ENCODE measurements around the gene SAP130. TPM values are rescaled to one million over a fixed set of nuclear protein-coding genes. Genes with fewer than 3 reads are reported as not detected.
A peak's percentile ranks its signal among the peaks of the same experiment; 100 is the strongest.

SAP130 gene
- total and polyA plus RNA-seq, 2 donors: 5.5 to 13.0 TPM

DNA sequence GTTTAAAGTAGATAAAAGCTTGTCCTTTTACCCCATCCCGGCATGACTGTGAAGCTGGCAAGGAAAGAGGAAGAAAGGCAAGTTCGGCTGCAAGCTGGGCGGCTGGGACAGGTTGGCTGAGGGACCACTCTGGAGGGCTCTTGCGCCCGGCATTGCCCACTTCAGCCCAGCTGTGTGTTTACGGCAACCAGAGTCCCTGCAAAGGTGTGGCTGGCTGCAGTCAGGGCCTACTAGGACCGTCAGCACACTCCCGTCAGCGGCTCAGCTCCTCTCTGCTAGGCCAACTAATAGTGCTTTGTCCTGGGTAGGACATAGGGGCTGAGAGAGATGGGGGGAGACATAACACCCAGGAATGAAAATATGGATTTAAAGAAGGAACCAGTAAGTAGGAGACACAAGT is 11.7 kb upstream of the SAP130 start:
- no peak overlapping the region for H3K4me3 ChIP-seq (ENCODE audit: low read depth, low read length)
- H3K36me3 ChIP-seq (ENCODE audit: insufficient read depth): no peaks in the 10 kb centered on the region
- H3K27ac ChIP-seq (ENCODE audit: low read depth): no peak overlapping the region
- 85% methylated on average over 9 of the region's 9 CpGs for WGBS
- H3K4me1 ChIP-seq (ENCODE audit: insufficient read depth): no peaks in the 10 kb centered on the region
- DNase-seq (ENCODE audit: extremely low spot score): no peak

DNA sequence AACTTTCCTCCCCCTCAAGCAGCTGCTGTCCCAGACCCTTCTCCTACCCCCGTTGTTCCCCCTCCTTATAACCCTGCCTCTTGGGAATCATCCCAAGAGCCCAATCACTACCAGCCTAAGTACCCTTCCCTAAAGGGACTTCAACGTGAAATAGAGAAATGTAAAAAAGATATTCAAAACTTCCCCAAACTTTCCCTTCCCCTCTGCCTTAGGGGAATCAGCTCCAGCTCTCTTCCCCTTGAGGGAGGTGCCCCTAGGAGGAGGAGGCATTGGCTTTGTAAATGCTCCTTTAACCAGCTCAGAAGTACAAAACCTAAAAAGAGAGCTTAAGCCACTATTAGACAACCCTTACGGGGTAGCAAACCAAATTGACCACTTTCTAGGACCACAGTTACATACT is 10.6 kb upstream of the SAP130 start:
- Histone ChIP-seq H3K27ac (ENCODE audit: low read depth) (no peak overlapping the region), H3K4me3 (ENCODE audit: low read depth, low read length) (no peak overlapping the region), H3K36me3 (ENCODE audit: insufficient read depth) (no peaks in the 10 kb centered on the region), H3K4me1 (ENCODE audit: insufficient read depth) (no peaks in the 10 kb centered on the region)
- DNase-seq (ENCODE audit: extremely low spot score): no peak
- 75% methylated on average over 3 of the region's 3 CpGs for WGBS

DNA sequence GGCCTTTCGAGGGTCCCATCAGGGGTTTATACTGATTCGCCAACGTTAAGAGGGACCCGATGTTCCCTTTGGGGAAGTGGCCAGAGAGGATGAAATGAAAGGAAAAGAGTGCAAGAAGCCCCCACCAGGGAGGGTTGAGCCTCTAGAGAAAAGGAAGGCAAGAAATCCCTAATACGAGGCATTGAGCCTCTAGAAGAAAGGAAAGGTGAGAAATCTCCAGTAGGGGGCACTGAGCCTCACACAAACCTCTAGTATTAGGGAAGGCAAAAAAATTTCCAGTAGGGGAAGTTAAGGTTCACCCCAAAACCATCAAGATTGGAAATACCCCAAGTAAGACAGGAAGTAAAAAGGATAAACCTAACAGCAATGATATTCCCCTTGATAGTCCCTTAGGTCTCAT is 9.8 kb upstream of the SAP130 start:
- Histone ChIP-seq H3K27ac (ENCODE audit: low read depth) (no peak overlapping the region), H3K36me3 (ENCODE audit: insufficient read depth) (no peaks in the 10 kb centered on the region), H3K4me3 (ENCODE audit: low read depth, low read length) (no peak overlapping the region), H3K4me1 (ENCODE audit: insufficient read depth) (no peaks in the 10 kb centered on the region)
- 84% methylated on average over 5 of the region's 5 CpGs for WGBS
- DNase-seq (ENCODE audit: extremely low spot score): no peak

DNA sequence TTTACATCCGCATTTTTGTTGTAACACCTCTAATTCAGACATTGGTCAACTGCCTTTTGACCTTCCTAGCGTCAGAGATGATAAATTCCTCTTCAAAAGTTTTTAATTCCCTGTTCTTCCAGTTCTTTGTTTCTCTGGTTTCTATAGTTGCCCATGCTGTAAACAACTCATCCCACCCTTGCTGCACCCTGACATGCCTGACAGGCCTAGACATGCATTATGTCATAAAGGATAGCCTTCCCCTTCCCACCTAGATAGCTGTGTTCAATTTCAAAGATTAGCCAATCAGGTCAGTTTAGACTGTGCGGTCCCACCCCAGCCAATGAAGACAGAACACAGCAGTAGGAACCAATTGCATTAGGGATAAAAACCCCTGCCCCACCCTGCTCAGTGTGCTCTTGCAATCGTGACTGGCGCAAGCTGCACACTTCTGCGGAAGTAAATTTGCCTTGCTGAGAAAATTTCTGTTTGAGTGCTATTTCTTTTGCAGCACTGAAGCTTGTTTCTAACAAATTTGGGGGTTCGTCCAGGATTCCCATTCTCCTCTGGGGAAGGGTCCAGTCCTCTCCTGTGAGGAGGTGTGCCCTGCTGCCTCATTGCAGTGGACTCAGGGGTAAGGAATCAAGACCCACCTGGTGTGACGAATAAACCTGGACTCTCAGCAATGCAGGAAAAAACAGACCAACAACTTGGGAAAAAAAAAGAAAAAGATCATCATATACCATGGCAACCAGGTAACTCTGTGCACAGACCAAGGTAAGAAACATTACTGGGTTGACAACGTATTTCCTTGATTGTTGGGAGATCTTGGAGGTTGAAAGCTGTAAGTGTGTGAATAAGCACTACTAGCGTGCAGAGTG is 9.1 kb upstream of the SAP130 start:
- no peak for DNase-seq (ENCODE audit: extremely low spot score)
- no peak overlapping the region for H3K4me3 ChIP-seq (ENCODE audit: low read depth, low read length)
- H3K36me3 ChIP-seq (ENCODE audit: insufficient read depth): no peaks in the 10 kb centered on the region
- H3K4me1 ChIP-seq (ENCODE audit: insufficient read depth): no peaks in the 10 kb centered on the region
- no peak overlapping the region for H3K27ac ChIP-seq (ENCODE audit: low read depth)
- WGBS: 89% methylated on average over 10 of the region's 10 CpGs

DNA sequence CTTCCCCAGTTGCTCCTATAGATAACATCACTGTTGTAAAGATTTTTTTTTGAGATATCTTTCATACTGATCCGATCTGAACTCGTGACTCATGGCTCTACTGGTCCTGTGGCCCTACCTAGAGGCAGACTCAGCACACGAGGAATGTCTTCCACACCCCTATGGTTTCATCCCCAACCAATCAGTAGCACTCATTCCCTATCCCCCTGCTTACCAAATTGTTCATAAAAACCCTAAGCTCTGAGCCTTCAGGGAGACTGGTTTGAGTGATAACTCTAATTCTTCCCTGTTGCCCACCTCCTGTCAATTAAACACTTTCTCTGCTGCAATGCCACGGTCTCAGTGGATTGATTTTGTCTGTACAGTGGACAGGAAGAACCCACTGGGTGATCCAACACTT is 4.2 kb upstream of the SAP130 start:
- DNase-seq (ENCODE audit: extremely low spot score): no peak
- Histone ChIP-seq H3K27ac (ENCODE audit: low read depth) (no peak overlapping the region), H3K4me3 (ENCODE audit: low read depth, low read length) (no peak overlapping the region), H3K36me3 (ENCODE audit: insufficient read depth) (no peaks in the 10 kb centered on the region), H3K4me1 (ENCODE audit: insufficient read depth) (no peaks in the 10 kb centered on the region)
- 58% methylated on average over 4 of the region's 4 CpGs for WGBS

DNA sequence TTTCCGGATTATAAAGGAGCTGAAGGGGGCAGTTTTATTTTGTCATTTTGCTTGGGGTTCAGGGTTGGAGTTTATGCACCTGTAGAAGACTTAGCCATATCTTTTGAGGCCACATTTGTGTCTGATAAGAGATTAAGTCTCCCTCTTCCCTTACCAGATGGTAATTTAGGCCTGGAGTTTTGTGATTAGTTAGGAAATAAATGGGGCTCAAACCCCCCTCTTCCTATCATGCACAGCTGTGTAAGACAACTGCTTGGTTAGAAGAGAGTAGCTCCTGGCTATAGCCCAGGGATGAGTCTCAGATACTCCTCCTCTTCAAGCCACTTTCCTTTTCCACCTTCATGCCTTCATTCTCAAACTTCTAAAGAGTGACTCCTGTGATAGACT is 802 bp upstream of the SAP130 start:
- DNase-seq (ENCODE audit: extremely low spot score): no peak
- no peaks in the 10 kb centered on the region for H3K36me3 ChIP-seq (ENCODE audit: insufficient read depth)
- H3K27ac ChIP-seq (ENCODE audit: low read depth): peak overlapping the region; percentile 84
- no peaks in the 10 kb centered on the region for H3K4me1 ChIP-seq (ENCODE audit: insufficient read depth)
- peak overlapping the region; percentile 79 for H3K4me3 ChIP-seq (ENCODE audit: low read depth, low read length)
- WGBS: 3% methylated on average over 1 of the region's 1 CpG

DNA sequence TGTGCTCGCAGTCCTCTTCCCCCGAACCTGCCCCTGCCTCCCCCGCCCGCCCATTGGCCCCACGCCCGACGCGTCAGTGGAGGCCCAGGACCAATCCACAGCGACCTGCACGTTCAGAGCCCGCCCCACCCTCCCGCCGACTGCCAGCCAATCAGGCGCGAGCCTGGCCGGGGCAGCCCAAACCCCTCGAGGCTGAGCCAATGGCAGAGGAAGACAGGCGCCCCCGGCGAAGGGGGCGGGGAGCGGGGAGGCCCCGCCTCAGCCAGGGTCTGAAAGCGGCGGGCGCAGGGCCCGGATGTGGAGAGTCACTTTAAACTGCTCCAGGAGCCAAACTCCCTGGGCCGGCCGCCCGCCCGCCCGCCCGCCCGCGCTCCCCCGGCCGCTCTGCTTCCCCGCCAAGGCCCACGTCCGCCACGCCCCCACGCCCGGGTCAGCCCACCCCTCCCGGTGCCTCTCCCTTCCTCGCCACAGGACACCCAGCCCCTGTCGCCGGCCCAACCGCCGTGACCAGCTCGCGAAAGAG is 520 bp downstream of the SAP130 start:
- DNase-seq (ENCODE audit: extremely low spot score): peak; percentile 92
- no peaks in the 10 kb centered on the region for H3K4me1 ChIP-seq (ENCODE audit: insufficient read depth)
- no peaks in the 10 kb centered on the region for H3K36me3 ChIP-seq (ENCODE audit: insufficient read depth)
- peak overlapping the region; percentile 97 for H3K4me3 ChIP-seq (ENCODE audit: low read depth, low read length)
- H3K27ac ChIP-seq (ENCODE audit: low read depth): peak overlapping the region; percentile 97
- 1% methylated on average over 51 of the region's 51 CpGs for WGBS

DNA sequence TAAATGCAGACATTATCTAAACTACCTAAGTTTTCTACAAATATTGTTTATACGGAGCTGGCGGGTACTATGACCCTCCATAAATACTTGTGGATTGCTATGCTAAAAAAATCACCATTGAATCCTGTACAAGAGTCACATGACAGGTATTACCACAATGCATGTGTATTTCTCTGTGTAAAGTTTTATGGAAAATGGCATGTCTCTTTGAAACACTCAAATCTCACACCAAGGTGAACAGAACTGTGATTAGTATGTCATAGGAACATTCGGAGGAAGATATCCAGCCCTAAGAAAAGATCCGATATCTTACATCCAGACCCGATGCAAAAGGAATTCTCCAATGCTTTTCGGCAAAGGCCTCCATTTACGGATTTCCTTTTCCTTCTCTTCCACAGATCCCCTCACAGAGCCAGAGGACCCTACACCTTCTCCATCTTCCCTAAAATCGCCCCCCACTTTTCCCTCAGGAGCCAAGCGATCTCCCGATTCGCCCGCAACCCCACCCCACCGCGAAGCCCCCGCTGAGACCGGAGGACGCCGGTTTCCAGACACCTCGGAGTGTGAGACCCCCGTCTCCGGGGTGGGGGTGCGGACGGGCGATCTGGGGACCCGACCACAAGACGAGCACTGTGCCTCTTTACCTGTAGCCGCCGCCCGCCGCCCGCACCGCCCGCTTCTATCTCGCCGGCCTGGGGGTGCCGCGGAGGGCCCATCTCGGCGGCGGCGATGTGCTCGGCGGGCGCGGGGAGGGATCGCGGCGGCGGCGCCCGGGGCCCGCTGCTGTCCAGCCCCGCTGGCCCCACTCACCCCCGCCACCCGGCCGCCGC is 1.2 kb downstream of the SAP130 start:
- H3K4me3 ChIP-seq (ENCODE audit: low read depth, low read length): peak overlapping the region; percentile 97
- H3K4me1 ChIP-seq (ENCODE audit: insufficient read depth): no peaks in the 10 kb centered on the region
- peak; percentile 7 for DNase-seq (ENCODE audit: extremely low spot score)
- WGBS: 1% methylated on average over 57 of the region's 57 CpGs
- peak overlapping the region; percentile 71 for H3K27ac ChIP-seq (ENCODE audit: low read depth)
- H3K36me3 ChIP-seq (ENCODE audit: insufficient read depth): peaks cover 2% of the 10 kb centered on the region

DNA sequence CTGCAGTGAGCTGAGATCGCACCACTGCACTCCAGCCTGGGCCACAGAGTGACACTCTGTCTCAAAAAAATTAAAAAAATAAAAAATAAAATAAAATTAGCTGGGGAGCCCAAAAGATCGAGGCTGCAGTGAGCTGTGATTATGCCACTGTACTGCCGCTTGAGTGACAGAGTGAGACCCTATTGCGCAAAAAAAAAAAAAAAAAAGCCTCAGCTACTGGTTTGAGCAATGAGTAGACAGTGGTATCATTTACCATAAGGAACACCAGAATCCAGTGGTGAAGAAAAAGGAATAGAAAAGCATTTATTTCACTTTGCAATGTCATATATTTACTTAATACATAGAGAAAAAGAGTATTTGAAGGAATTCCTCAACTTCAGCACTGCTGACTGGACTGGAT is 3.0 kb downstream of the SAP130 start:
- H3K27ac ChIP-seq (ENCODE audit: low read depth): no peak overlapping the region
- no peaks in the 10 kb centered on the region for H3K4me1 ChIP-seq (ENCODE audit: insufficient read depth)
- no peak for DNase-seq (ENCODE audit: extremely low spot score)
- no peak overlapping the region for H3K4me3 ChIP-seq (ENCODE audit: low read depth, low read length)
- WGBS: 92% methylated on average over 4 of the region's 4 CpGs
- H3K36me3 ChIP-seq (ENCODE audit: insufficient read depth): peaks cover 2% of the 10 kb centered on the region

DNA sequence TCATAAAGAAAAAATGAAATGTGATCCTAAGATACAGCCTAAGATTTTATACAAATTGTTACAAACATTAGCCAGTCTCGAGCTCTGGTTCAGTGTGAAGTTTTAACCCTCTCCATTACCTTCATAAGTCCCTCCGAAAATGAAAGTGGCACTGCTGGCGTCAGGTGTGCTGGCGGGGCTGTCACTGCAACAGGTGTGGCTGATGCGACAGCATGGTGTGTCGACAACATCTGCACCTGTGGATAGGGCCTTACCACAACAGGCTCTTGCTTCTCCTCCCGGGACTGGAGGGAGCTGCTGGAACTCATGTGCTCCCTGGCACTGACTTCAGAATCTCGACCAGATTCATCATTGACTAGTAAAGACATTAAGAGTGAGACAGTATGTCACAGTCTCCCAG is 10.3 kb downstream of the SAP130 start:
- 91% methylated on average over 8 of the region's 8 CpGs for WGBS
- no peak for DNase-seq (ENCODE audit: extremely low spot score)
- H3K36me3 ChIP-seq (ENCODE audit: insufficient read depth): peaks cover 7% of the 10 kb centered on the region
- no peak overlapping the region for H3K27ac ChIP-seq (ENCODE audit: low read depth)
- H3K4me3 ChIP-seq (ENCODE audit: low read depth, low read length): no peak overlapping the region
- no peaks in the 10 kb centered on the region for H3K4me1 ChIP-seq (ENCODE audit: insufficient read depth)

DNA sequence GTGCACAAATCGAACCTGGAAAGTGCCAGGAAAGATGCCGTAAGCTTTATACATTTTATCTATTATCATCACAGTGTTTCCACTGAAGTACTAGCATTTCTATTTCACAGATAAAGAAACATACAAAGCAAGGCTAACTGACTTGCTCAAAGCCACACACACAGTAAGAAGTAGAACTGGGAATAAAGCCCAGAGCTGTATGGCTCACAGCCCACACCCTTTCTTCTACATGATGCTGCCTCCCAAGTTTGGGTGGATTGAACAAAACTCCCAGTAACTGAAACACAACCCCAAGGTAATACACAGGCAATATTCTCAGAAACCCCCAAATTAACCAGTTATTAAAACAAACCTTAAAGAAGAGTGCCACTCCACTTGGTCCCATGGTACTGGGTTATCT is 11.2 kb downstream of the SAP130 start:
- Histone ChIP-seq H3K4me1 (ENCODE audit: insufficient read depth) (no peaks in the 10 kb centered on the region), H3K36me3 (ENCODE audit: insufficient read depth) (peaks cover 6% of the 10 kb centered on the region), H3K27ac (ENCODE audit: low read depth) (no peak overlapping the region), H3K4me3 (ENCODE audit: low read depth, low read length) (no peak overlapping the region)
- WGBS: 64% methylated on average over 2 of the region's 2 CpGs
- DNase-seq (ENCODE audit: extremely low spot score): no peak

DNA sequence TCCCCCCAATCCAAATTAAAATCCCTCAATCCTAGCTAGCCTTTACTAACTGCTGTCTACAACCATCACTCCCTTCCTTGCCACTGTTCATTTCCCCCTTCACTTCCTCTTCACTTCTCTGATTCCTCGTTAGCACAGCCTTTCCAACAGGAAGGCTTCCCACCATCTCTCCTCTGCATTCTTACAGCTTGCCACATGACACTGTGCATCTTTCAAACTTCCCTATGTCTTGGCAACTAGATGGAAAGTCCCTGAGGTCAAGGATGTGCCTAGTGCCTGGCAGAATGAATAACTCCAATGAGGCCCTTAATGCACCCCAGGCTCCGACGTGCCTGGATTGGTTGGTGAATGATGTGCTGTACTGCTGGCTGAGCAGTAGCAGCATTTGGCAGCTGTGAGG is 15.2 kb downstream of the SAP130 start:
- H3K4me3 ChIP-seq (ENCODE audit: low read depth, low read length): no peak overlapping the region
- no peaks in the 10 kb centered on the region for H3K4me1 ChIP-seq (ENCODE audit: insufficient read depth)
- no peak overlapping the region for H3K27ac ChIP-seq (ENCODE audit: low read depth)
- H3K36me3 ChIP-seq (ENCODE audit: insufficient read depth): peaks cover 6% of the 10 kb centered on the region
- WGBS: 85% methylated on average over 3 of the region's 3 CpGs
- no peak for DNase-seq (ENCODE audit: extremely low spot score)

DNA sequence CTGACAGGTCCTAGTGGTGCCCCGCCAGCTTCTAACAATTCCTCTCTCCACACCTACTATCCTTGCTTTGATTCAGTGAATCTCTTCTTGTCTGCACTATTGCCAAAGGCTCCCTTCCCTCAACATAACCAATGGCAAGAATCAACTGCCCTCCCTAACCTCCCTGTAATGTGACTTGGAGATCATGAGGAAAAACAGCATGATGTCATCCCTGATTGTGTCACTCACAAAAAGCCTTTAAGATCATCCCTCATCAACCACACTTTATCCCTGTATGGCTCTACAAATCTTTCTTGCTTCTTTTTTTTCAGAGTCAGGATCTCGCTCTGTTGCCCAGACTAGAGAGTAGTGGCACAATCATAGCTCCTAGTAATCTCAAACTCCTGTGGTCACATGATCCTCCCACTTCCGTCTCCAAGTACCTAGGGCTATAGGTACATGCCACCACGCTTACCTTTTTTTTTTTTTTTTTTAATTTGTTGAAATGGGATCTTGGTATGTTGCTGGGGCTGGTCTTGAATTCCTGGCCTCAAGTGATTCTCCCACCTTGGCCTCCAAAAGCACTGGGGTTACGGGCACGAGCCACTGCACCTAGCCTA is 19.7 kb downstream of the SAP130 start:
- Histone ChIP-seq H3K4me1 (ENCODE audit: insufficient read depth) (no peaks in the 10 kb centered on the region), H3K36me3 (ENCODE audit: insufficient read depth) (peaks cover 13% of the 10 kb centered on the region), H3K4me3 (ENCODE audit: low read depth, low read length) (no peak overlapping the region), H3K27ac (ENCODE audit: low read depth) (no peak overlapping the region)
- WGBS: 95% methylated on average over 6 of the region's 6 CpGs
- DNase-seq (ENCODE audit: extremely low spot score): no peak

Measured in urinary bladder (tissue), 4 donors.